HG03439 (cell line): Measurements from ENCODE around the gene ADD3.
A peak's percentile ranks its signal among the peaks of the same experiment; 100 is the strongest.
"Not testable (repeated sequence)": the region's sequence is repeated elsewhere in the genome, so short reads cannot be mapped to it uniquely, and the experiment has no call there.

Experiments
- ATAC-seq: cut with Tn5 transposase; IDR thresholded peaks from one replicate; pipeline ENCODE4 v1.9.1; 2021; ENCODE audit warnings: mild to moderate bottlenecking, moderate library complexity; ENCODE audit not compliant: unreplicated experiment

Gene ADD3

DNA sequence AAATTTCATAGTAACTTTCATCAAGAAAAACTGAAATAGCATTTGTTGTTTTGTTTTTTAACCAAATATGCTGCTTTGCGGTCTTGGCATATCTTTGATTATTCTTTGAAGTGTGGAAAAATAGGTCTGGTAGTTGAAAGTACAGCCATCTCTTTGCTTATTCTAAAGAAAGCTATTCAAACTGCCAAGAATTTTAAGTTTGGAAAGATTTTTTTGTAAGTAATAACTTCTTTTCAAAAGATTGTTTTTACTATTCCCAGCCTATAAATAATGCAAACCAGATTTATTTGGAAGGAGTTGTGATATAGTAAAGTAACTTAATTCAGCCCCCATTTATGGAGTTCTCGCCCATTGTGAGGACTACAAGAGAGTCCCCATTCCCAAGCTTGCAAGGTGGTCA is 87.0 kb downstream of the ADD3 start:
- no peak for ATAC-seq

DNA sequence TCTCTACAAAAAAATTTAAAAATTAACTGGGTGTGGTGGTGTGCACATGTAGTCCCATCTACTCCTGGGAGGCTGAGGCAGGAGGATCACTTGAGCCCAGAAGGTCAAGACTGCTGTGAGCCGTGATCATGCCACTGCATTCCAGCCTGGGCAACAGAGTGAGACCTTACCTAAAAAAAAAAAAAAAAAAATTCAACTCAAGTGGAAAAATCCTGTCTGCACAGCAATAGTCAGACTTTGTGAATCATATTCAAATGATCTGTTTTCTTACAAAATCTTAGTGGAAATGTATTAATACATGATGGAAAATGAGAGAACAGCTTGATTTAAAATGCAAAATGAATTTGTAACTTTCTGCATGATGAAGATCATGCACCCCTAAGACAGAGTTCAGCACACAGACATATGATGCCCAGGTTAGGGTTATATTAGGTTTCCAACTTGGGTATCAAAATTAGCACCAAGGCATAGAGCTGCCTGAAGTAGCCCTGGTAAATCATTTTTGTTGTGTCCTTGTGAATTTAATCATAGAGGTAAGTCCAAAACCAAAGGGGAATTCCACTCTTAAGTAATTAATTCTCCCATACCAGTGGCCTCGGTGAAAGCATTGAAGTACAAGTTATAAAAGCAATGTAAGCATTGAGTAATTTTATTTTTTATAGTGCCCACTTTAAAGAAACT is 93.8 kb downstream of the ADD3 start:
- no peak for ATAC-seq

- ATAC-seq: no peak
Observed at GRCh38 chr10:110103921-110104461, 96.2 kb downstream of the ADD3 start.

DNA sequence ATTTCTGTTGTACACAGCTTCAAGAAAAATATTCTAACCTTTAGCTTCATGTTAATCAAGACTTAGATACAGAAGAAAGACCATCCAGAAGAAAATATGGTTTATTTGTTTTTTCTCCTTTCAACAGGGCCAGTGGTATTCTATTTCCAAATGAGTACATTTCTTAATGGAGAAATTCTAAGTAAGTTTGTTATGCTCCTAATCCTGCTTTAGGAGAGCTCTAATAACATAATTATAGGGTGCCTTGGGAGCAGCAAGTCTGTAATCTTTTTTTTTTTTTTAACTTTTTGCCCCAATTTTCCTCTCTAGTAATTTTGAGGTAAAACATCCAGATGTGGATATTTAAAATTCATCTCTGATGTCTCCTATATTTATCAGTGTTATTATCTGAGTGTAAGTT is 98.1 kb downstream of the ADD3 start:
- no peak for ATAC-seq

- ATAC-seq: no peak
Observed at GRCh38 chr10:110107430-110107829, 99.6 kb downstream of the ADD3 start.

DNA sequence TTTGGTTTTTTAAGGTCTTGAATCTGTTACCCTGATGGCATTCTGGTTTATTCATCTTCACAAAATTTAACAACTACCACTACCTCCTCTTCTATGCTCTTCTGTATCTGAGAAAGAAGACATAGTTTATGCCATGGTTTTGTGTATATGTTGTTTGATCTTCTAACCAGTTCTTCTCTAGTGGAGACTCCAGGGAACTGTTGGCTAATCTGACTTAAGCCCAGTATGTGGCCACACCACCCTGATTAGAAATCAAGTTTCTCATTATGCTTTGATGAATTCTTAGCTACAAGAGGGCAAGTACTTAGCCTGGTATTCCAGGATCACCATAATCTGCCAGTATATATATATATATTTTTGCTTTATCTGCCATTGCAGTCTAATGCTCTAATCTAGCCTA is 100.1 kb downstream of the ADD3 start:
- ATAC-seq: no peak

- no peak for ATAC-seq
Observed at GRCh38 chr10:110109511-110109910, 101.7 kb downstream of the ADD3 start.

- no peak for ATAC-seq
Observed at GRCh38 chr10:110110338-110110737, 102.6 kb downstream of the ADD3 start.

DNA sequence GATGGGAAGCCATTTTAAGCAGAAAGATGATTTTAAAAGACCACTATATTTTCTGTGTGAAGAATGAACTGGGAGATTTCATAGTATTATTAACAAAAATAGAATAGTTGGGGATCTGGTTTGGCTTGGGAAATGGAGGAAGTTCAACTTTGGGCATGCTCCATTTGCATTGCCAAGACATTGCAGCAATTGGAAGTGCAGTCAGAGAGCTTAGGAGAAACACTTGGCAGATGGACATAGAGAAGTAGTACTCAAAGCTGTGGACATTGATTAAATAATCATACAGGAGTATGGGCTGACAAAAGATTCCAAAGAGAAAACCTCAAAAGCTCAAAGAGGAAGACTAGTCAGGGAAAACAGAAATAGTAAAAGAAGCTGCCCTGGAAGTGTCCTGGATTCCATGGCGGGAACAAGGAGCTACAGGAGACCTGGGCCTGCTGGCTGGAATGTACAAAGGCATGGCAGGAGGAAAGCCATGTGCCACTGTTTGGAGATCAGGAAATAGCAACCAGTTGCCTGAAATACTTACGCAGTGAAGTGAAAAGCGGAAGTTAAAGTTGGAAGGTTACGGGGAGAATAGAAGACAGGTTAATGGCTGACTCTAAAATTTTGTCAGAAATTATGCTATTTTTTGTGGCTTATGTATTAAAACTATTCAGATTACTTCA is 106.0 kb downstream of the ADD3 start:
- no peak for ATAC-seq

- not testable (repeated sequence) for ATAC-seq
Observed at GRCh38 chr10:110114668-110115067, 106.9 kb downstream of the ADD3 start.

- no peak for ATAC-seq
Observed at GRCh38 chr10:110115784-110116520, 108.2 kb downstream of the ADD3 start.

DNA sequence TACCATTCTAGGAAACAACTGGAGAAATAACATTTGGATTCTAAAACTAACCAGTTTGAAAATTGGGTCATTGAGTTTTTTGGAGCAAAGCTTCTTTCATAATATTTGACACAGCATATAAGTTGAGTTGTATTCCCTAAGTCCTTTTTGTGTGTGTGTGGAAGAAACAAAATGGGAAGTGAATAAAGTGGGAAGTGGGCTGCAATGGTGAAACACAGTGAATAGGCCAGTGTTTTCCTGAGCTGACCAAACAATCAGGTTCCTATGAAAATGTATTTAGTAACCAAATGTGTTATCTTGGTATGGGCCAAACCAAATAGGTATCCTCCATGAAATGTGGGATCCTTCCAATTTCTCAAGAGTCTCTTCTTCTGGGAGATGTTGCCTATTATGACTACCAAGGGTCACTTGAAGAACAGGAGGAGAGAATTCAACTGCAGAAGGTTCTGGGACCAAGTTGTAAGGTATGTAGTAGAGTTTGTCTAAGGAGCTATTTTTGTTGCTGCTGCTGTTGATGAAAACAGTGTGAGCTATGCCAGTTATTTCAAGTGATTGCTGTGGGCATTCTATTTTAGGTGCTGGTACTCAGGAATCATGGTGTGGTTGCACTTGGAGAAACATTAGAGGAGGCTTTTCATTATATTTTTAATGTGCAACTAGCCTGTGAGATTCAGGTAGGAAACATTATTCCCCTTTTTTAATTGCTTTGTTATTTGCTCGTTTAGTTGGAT is 111.3 kb downstream of the ADD3 start:
- ATAC-seq: no peak

GRCh38 chr10:110123594-110123993 is 115.8 kb downstream of the ADD3 start:
- no peak for ATAC-seq

DNA sequence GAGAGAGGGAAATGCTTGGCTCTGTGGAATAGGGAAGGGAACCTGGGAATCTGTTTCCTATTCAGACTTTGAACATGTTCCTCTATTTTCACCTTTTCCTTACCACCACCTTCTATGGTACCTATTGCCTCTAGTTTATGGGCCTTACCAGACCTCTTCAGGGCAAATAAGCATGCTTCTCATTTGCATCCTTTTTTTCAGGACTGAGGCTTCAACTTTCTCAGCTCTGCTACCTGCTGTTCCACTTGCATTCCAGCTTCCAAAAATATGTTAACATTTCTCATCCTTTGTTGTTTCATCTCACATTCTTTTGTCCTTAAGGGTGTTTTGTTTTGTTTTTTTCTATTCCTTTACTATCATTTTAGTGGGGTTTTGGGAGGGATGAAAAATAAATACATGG is 121.7 kb downstream of the ADD3 start:
- no peak for ATAC-seq

DNA sequence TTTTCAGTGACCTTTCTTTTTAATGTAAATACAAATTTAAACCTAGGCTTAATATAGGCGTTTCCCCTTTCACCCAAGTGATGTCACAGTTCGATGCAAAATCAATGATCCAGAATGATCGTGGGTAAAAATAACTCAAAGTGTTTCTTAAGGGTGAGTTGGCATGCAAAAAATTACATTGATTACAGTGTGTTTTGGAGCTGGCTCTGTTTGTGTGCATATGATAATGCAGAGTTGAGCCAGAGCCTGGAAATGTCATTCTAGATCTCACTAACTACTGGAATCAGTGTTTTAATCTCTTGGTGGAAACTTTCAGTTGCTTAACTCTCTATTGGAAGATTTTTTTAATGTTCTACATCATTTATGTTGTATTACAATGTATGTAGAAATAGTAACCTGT is 127.1 kb downstream of the ADD3 start:
- ATAC-seq: no peak

DNA sequence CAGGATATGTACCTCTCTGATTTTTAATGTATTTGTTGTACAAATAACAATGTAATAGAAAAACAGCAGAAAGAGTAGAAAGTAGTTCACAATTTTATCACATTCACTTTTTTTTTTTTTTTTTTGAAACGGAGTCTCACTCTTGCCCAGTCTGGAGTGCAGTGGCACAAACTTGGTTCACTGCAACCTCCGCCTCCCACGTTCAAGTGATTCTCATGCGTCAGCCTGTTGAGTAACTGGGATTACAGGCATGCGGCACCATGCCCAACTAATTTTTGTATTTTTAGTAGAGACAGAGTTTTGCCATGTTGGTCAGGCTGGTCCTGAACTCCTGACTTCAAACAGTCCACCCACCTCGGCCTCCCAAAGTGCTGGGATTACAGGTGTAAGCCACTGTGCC is 128.1 kb downstream of the ADD3 start:
- ATAC-seq: not testable (repeated sequence)

DNA sequence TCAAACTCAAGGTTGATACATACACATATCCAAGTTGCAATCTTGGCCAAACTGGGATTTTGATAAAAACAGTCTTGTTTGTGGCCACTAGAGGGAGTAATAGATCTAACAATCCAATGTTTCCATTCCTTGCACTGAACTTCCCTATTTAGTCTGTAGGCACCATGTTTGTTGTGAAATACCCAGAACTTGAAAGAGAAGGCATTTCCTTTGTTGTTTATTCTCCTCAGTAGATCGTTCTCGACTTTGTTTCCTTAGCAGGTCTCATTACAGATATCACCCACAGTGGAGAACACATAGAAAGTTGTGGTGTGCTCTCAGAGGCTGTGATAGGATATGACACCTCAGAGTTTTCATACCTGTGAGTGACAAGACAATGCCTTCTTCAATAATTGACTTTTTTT is 129.4 kb downstream of the ADD3 start:
- ATAC-seq: peak; percentile 68

DNA sequence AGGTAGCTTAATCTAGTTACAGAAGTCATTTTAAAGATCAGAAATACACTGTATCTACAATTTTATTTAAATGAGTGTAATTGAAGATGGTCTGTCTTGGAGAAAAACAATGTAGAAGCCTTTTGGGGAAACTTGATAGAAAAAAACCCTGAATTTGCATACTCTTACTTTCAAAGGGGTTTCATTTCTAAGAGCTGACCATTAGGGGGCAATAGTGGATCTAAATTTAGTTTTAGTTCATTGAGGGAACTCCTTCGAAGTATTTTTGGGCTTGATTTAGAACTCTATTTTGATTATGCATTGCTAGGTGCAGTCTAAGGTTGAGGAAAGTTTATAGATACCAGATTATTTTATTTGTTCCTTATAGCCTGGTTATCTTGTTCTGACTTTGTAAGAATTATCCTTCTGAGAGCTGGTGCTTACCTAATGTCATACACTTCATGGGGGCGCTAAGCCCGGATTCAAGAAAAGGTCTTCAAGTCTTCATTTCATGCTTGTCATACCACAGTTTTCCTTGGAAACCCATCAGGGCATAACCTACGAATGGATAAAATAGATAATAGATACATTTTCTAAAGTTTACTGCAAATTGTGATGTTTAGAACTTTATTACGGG is 130.5 kb downstream of the ADD3 start:
- ATAC-seq: peak; percentile 51

DNA sequence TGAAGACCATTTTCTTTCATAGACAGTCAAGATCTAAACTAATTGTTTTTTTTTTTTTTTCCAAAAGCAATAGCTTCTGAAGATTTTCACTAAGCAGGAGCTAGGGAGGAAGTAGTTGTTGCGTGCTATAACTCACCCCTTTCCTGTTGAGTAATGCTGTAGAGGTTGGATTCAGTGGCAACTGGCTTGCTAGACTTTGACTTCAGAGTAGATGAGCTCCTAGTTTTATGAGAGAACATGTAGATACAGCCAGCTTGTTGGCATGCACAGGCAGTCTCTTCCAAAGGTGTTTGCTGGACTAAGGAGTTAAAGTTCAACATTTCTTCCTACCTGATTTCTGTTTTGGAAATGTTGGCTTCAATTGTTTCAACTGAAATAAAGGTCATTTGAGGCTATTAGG is 133.4 kb downstream of the ADD3 start:
- ATAC-seq: no peak

DNA sequence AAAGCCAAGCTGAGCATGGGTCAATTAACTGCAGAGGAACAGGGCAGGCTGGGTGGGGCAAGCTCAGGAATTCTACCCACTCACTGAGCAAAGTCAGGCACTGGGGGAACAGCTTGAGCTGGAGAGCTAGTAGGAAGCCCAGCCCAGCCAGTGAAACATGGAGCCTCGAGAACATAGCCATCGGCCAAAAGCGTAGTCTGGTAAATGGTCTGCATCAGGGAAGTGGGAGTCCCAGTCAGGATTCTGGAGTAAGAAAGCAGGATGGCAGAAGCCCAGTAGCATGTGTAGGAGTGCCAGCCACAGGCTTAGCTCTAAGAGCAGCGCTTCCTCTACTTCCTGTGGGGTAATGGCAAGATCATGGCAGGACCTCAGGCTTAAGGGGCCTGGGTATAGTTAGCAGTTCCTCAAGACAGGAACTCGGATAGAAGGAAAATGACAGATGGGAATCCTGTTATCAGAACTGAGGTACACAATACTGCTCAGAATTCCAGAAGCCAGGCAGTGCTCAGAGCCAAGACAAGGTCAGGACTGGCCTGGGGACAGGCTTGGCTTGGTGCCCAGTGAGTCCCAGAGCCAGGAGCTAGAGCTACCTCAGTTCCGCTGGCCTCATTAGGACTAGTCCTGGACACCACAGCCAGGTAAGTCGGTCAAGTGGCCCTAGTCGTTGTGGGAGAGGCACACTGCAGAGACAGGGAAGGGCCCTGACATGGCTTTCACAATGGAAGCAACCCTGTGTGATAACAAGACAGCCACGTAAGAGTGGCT is 134.3 kb downstream of the ADD3 start:
- no peak for ATAC-seq
